Measurements from ENCODE around the gene DUSP8. TPM values are rescaled to one million over a fixed set of nuclear protein-coding genes. Genes with fewer than 3 reads are reported as not detected.
A peak's percentile ranks its signal among the peaks of the same experiment; 100 is the strongest.

The DUSP8 gene
- total and polyA plus RNA-seq, 2 experiments from 2014 or later = 0.11 TPM; not detected in 1

DNA sequence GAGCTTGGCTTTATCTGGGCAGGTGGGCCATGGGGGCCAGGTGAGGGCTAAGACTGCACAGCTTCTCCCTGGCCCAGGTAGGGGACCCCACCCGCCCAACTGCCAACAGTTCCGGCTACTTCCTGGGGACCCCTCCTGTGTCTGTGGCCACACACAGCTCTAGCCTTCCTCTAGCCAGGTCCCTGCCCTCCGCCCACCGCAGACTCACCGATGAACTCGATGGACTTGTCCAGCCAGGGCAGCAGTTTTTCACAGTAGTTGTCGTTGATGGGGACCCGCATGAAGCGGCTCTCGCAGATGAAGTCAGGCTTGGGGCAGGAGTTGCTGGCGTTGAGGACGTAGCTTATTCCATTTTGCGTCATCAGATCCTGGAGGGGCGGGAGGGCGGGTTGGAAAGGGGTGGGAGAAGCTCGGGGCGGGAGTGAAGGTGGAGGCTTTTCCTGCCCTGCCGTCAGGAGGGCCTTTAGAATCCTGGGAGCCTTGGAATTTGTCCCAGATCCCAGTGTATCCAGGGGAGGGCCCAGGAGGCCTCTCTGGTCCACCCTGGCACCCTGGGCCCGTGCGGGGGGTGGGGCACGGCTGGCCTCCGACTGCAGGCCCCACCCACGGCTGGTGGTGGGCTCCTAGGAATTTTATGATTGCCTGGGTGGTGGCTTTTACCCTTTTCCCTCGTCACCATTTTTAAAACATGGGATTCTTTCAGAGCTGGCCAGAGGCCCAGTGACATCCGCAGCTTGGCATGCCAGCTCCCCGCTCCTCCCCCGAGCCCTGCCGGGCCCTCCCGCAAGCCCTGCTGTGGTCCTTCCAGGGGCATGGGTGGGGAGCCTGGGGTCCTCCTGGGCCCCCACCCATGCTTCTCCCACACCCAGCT lies 13.9 kb downstream of the DUSP8 start:
- H3K9me2 ChIP-seq (ENCODE audit: insufficient read depth) = no peaks in the 10 kb centered on the region
- H3K36me3 ChIP-seq (ENCODE audit: low read depth) = no peaks in the 10 kb centered on the region
- DNase-seq = peak; percentile 91
- peak overlapping the region; percentile 20; the same call in 1 of the 2 replicates for H3K9ac ChIP-seq
- in situ Hi-C loops (cut with MboI) = no loop called here
- 47 to 52% methylated on average over 26 to 29 of the region's 29 CpGs for WGBS, 2 experiments (ENCODE audit: low coverage in 1 of 2, low lambda C conversion rate in 2 of 2, missing lambda C conversion rate in 2 of 2)
- H3K4me1 ChIP-seq (ENCODE audit: insufficient read depth) = peaks cover 13% of the 10 kb centered on the region
- no peaks in the 10 kb centered on the region for H4K20me1 ChIP-seq (ENCODE audit: insufficient read depth)
- no peaks in the 10 kb centered on the region for H3K79me2 ChIP-seq (ENCODE audit: insufficient read depth)
- no peak overlapping the region for H3K4me3 ChIP-seq
- no peaks in the 10 kb centered on the region for H3K27me3 ChIP-seq (replicated peaks; ENCODE audit: insufficient read depth)
- H3K9me3 ChIP-seq (ENCODE audit: low read depth) = no peaks in the 10 kb centered on the region
- H3K27ac ChIP-seq = no peak overlapping the region
- H3K4me2 ChIP-seq (ENCODE audit: unreplicated experiment) = peak overlapping the region; percentile 15
- no peaks in the 10 kb centered on the region for H3F3A ChIP-seq (ENCODE audit: insufficient read depth)
- 0 out of 2 replicates have a peak overlapping the region, but pooled peaks have one; percentile 9 for H2AFZ ChIP-seq
- TF ChIP-seq EZH2 (IDR thresholded peaks at IDR 0.05; ENCODE audit: insufficient read depth, poor library complexity, severe bottlenecking) (no peak), EZH2phosphoT487 (IDR thresholded peaks at IDR 0.05; ENCODE audit: insufficient read depth, low read depth) (no peak)

- in situ Hi-C loops (cut with MboI) = no loop called here
- no peak for DNase-seq
- no peaks in the 10 kb centered on the region for H3K9me3 ChIP-seq (ENCODE audit: low read depth)
- no peak overlapping the region for H3K27ac ChIP-seq
- no peak overlapping the region for H3K4me2 ChIP-seq (ENCODE audit: unreplicated experiment)
- no peak overlapping the region for H3K9ac ChIP-seq
- H3F3A ChIP-seq (ENCODE audit: insufficient read depth) = no peaks in the 10 kb centered on the region
- no peaks in the 10 kb centered on the region for H3K9me2 ChIP-seq (ENCODE audit: insufficient read depth)
- TF ChIP-seq EZH2phosphoT487 (IDR thresholded peaks at IDR 0.05; ENCODE audit: insufficient read depth, low read depth) = no peak
- no peak for TF ChIP-seq EZH2 (IDR thresholded peaks at IDR 0.05; ENCODE audit: insufficient read depth, poor library complexity, severe bottlenecking)
- H3K4me3 ChIP-seq = no peak overlapping the region
- H3K4me1 ChIP-seq (ENCODE audit: insufficient read depth) = peaks cover 13% of the 10 kb centered on the region
- H3K36me3 ChIP-seq (ENCODE audit: low read depth) = no peaks in the 10 kb centered on the region
- no peaks in the 10 kb centered on the region for H3K79me2 ChIP-seq (ENCODE audit: insufficient read depth)
- H4K20me1 ChIP-seq (ENCODE audit: insufficient read depth) = no peaks in the 10 kb centered on the region
- 94 to 95% methylated on average over 44 to 74 of the region's 74 CpGs for WGBS, 2 experiments (ENCODE audit: low coverage in 1 of 2, low lambda C conversion rate in 2 of 2, missing lambda C conversion rate in 2 of 2)
- H2AFZ ChIP-seq = no peak overlapping the region
- H3K27me3 ChIP-seq (replicated peaks; ENCODE audit: insufficient read depth) = 0 out of 2 replicates have a peak, but pooled peaks cover 6% of the 10 kb centered on the region
These were observed 14.8 kb downstream of the DUSP8 start for GRCh38 chr11:1557051-1557884.

DNA sequence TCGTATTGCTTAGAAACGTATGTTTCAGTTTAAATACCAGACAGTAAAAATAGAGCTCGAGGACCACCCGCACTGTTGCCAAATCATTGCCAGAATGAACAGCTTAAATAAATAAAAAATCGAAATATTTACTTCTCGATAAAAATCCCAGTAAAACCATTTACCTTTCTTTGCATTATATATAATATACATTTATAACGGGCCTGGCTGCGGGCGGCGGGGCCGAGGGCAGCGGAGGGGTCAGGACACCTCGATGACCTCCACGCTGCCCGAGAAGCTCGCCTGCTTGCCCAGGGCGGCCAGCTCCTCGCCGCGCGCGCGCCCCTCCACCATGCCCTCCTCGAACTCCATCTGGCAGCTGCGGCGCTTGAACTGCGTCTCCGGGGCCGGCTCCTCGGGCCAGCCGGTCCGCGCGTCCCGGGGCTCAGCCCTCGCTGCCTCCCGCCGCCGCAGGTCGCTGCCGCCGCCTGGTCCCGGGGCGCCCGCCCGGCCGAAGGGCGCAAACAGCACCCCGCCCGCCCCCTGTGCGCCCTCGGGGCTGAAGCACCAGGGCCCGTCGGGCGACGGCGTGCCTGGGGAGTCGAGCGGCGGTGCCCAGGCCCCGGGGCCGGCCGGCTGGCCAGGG lies 15.7 kb downstream of the DUSP8 start:
- Histone ChIP-seq H3K9me2 (ENCODE audit: insufficient read depth) (no peaks in the 10 kb centered on the region), H3K4me1 (ENCODE audit: insufficient read depth) (peaks cover 13% of the 10 kb centered on the region), H3K36me3 (ENCODE audit: low read depth) (no peaks in the 10 kb centered on the region), H3K27me3 (replicated peaks; ENCODE audit: insufficient read depth) (0 out of 2 replicates have a peak, but pooled peaks cover 6% of the 10 kb centered on the region), H4K20me1 (ENCODE audit: insufficient read depth) (no peaks in the 10 kb centered on the region), H3K4me3 (no peak overlapping the region), H3F3A (ENCODE audit: insufficient read depth) (no peaks in the 10 kb centered on the region), H3K9ac (no peak overlapping the region), H3K27ac (no peak overlapping the region), H2AFZ (no peak overlapping the region), H3K9me3 (ENCODE audit: low read depth) (no peaks in the 10 kb centered on the region), H3K79me2 (ENCODE audit: insufficient read depth) (no peaks in the 10 kb centered on the region), H3K4me2 (ENCODE audit: unreplicated experiment) (no peak overlapping the region)
- in situ Hi-C loops (cut with MboI) = no loop called here
- WGBS, 2 experiments (ENCODE audit: low coverage in 1 of 2, low lambda C conversion rate in 2 of 2, missing lambda C conversion rate in 2 of 2) = 79 to 89% methylated on average over 19 to 63 of the region's 63 CpGs
- no peak for TF ChIP-seq EZH2phosphoT487 (IDR thresholded peaks at IDR 0.05; ENCODE audit: insufficient read depth, low read depth)
- no peak for TF ChIP-seq EZH2 (IDR thresholded peaks at IDR 0.05; ENCODE audit: insufficient read depth, poor library complexity, severe bottlenecking)
- DNase-seq = no peak

GRCh38 chr11:1555713-1556153 lies 16.3 kb downstream of the DUSP8 start:
- H3K4me2 ChIP-seq (ENCODE audit: unreplicated experiment) = no peak overlapping the region
- TF ChIP-seq EZH2 (IDR thresholded peaks at IDR 0.05; ENCODE audit: insufficient read depth, poor library complexity, severe bottlenecking) (no peak), EZH2phosphoT487 (IDR thresholded peaks at IDR 0.05; ENCODE audit: insufficient read depth, low read depth) (no peak)
- in situ Hi-C loops (cut with MboI) = no loop called here
- no peaks in the 10 kb centered on the region for H4K20me1 ChIP-seq (ENCODE audit: insufficient read depth)
- no peaks in the 10 kb centered on the region for H3K79me2 ChIP-seq (ENCODE audit: insufficient read depth)
- WGBS, 2 experiments (ENCODE audit: low coverage in 1 of 2, low lambda C conversion rate in 2 of 2, missing lambda C conversion rate in 2 of 2) = 83 to 89% methylated on average over 8 to 9 of the region's 9 CpGs
- H3K27me3 ChIP-seq (replicated peaks; ENCODE audit: insufficient read depth) = 0 out of 2 replicates have a peak, but pooled peaks cover 6% of the 10 kb centered on the region
- H3K27ac ChIP-seq = no peak overlapping the region
- no peak overlapping the region for H2AFZ ChIP-seq
- DNase-seq = no peak
- H3K4me3 ChIP-seq = no peak overlapping the region
- H3K36me3 ChIP-seq (ENCODE audit: low read depth) = no peaks in the 10 kb centered on the region
- peaks cover 13% of the 10 kb centered on the region for H3K4me1 ChIP-seq (ENCODE audit: insufficient read depth)
- no peaks in the 10 kb centered on the region for H3F3A ChIP-seq (ENCODE audit: insufficient read depth)
- no peaks in the 10 kb centered on the region for H3K9me2 ChIP-seq (ENCODE audit: insufficient read depth)
- no peak overlapping the region for H3K9ac ChIP-seq
- H3K9me3 ChIP-seq (ENCODE audit: low read depth) = no peaks in the 10 kb centered on the region
